ENCODE measurements around the gene PLXND1.

Gene PLXND1

DNA sequence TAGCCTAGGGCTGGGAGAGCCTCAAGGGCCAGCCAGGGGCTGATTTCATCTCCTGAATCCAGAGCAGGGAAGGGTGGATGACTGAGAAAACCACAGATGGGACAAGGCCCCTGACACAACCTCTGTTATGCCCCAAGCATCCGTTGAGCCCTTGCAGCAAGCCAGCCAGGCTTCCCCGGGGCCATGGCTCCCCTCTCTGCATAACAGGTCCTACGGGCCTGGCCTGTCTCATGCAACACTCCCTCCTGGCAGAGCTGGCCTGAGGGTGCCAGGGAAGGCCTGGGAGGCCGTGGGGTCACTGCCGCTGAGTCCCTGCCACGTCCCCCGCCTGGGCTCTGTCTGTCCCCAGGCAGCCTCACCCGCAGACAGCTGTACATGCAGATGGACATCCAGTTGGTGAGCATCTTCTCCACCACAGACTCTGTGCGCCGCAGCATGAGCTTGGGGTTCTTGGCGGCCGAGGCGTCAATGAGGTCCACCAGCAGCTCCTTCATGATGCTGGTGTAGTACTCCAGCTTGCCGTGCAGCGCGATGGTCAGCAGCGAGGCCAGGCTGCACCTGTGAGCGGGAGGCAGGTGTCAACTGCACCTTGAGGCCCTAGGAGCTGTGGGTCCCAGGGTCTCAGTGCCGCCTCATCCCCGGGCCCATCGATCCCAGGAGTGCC lies 41.4 kb downstream of the PLXND1 start:
- DNase-seq: no peak

DNA sequence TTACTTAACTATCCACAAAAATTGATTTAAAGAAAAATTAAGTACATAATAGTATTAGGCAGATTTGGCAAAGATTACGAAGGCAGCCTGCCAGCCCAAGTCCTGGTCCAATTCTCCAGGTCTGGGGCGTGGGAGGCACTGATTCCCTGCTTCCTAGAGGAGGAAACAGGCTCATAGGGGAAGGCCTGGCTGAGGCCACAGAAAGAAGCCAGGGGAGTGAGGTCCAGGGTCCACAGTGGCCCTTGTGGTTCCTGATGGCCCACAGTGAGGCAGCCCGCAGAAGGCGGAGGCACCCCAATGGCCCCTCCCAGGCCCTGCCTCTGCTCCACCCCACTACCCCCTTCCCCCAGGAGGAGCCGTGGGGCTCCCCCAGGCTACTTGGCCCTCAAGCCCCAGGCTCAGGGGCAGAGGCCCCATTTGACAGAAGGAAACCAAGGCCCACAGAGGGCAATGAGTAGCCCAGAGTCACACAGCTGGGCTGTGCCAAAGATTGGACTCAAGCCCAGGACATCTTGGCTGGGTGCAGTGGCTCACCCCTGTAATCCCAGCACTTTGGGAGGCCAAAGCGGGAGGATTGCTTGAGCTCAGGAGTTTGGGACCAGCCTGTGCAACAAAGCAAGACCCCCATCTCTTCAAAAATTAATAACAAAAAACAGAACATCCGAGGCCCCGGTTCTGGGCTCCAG lies 42.5 kb downstream of the PLXND1 start:
- no peak for DNase-seq

DNA sequence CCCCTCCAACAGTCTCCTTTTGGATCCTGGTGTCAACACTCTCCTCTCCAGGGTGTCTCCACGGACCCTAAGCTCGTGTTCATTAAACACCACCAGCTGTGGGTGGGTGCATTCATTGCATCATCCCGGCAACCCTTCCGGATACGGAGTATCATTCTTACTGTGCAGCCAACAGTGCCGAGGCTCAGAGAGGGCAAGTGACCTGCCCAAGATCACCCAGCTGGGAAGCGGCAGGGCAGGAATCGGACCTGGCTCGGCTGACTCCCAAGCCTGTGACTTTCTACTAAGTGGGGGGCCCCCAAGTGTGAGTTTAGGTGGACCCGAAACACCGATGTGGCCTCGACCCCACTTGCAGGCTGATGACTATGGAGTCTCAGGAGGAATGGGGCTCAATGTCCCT lies 43.1 kb downstream of the PLXND1 start:
- no peak for DNase-seq

DNA sequence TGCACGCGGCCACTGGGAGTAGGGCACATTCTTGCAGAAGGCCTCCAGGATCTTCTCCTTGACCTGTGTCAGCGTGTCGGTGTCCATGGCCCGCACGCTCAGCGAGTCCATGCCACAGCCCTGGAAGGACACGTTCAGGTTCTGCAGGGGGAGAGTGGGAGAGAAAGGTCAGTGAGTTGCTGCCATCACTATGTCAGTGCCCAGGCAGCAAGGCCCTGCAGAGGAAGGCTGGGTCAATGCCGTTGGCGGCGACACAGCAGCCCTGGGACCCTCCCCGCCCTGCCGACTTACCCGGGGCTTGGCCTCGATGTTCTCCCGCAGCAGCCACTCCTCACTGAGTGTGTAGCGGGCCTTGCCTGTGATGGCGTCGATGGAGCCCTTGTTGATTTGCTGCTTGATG lies 43.7 kb downstream of the PLXND1 start:
- no peak for DNase-seq

DNA sequence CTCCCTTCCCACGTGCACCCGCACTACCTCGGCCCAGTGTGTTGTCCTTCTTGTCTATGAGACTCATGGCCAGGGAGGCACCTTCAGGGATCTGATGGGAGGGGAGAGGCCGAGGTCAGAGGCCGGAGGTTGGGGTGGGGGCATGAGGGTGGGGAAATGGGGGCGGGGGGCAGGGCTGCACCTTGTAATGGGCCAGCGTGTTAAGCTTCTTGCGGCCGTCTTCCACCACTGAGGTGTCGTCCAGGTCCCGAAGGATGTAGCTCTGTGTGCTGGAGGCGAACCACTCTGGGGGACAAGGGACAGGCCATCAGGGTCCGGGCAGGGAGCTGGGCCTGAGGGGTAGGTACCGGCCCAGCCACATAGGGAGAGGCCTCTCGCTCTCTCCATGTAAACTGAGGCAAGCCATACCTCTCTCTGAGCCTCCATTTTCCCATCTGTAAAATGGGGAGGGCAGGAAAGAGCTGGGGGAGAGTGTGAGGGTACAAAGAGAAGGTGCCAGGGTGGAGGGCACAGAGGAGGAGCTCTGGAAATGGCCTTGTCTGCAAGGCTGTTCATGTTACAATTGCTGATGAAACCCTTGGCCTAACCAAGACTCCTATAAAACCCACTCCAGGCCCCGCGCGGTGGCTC lies 44.7 kb downstream of the PLXND1 start:
- DNase-seq: no peak

DNA sequence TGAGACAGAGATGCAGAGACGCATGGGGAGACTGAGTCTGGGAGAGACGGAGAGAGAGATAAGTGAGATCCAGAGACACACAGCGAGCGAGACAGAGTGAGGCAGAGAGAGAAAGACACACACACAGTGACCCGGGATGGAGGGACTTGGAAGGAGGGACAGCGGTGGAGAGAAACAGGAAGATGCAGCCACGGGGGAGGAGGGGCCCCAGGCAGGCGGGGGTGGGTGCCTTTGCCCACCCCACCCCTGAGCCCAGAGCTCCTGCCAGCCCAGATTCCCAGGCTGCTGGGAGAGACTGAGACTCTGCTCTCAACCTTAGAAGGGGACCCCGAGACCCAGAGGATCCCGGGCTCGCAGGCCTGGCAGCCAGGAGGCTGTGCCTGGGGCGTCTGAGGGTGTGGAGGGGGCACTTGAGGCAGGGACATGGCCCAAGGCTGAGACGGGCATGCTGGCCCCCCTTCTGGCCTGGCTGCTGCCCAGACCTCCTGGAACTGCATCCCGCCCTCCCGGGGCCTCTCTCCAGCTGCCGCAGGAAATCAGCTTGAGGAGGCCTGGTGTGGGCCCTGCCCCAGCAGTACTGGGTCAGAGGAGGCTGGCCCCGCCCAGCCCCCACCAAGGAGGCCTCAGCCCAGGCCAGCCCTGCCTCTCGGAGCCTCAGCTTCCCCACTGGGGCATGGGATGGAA lies 45.4 kb downstream of the PLXND1 start:
- peak in 34 of 51 donors; percentile 7 to 78 (median 48) for DNase-seq

DNA sequence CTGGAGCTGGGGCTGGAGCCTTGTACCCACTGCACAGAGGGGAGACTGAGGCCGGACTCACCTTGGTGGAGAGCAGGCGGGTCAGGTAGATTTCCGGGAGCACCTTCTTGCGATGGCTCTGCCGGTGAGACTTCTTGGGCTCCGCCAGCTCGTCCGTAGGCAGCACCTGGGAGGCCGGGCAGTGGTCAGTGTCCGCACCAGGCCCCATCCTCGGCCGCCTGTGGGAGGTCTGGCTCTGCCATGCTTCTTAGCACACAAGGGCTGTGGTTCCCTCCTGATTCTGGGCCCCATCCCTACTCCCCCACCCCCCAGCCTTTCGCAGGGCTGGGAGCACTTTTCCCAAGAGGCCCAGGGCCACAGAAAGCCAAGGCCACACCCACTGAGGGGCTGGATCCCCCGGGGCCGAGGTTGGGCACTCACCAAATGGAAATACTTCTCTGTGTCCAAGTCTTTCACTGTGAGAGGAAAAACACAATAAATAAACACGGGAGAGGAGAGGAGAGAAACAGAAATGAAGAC lies 46.1 kb downstream of the PLXND1 start:
- peak in 1 of 51 donors; percentile 18 for DNase-seq

DNA sequence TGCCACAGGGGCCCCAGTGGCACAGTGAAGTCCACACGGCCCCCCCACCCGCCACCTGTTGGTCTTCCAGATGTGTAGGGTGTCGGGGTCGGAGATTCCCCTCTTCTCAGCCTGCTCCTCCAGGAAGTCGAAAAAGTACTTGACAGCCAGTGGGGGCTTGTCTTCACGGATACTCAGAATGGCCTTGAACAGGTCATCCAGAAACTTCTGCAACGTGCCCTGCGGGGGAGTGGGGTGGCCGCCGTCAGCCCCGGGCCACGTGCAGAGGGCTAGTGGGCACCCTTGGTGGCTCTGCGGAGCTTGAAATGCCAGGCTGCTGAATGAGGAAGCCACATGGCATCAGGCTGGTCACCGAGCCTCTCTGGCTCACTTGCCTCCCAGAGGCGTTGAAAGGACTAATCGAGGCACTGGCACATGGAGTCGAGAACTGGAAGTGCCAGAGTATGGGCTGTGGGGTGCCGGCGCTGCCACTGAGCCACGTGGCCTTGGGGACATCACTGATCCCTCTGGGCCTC lies 46.9 kb downstream of the PLXND1 start:
- DNase-seq: no peak

DNA sequence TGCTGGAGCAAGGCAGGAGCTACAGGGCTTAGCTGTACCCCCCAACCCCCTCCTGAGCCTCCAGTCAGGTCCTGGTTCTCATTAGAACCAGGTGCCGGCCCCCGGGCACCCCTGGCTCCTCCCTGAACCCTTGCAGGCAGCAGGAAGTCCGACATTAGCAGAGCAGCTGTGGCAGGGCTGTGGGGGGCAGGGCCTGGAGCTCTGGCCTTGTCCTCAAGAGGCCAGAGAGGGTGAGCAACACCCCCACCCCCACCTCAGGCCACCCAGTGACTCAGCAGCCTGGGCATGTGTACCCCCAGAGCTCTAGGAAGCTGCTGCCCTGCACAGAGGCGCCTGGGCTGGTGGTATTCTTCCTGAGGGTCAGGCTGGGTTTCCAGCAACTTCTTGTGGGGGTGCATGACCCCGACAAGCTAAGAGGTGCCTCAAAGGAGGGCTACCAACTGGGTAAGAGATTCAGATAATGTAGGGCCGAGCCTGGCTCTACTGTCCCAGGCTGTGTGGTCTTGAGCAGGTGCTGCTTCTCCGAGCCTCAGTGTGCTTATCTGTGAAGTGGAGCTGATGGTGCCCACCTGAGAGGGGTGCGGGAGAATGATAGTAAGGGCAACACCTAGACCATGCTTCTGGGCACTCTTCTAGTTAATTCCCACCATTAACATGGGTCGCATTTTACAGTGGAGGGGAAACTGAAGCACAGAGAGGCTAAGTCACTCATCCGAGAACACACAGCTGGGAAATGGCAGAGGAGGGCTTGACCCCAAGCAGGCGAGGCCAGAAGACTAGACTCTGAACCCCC lies 47.5 kb downstream of the PLXND1 start:
- peak in 1 of 51 donors; percentile 14 for DNase-seq

DNA sequence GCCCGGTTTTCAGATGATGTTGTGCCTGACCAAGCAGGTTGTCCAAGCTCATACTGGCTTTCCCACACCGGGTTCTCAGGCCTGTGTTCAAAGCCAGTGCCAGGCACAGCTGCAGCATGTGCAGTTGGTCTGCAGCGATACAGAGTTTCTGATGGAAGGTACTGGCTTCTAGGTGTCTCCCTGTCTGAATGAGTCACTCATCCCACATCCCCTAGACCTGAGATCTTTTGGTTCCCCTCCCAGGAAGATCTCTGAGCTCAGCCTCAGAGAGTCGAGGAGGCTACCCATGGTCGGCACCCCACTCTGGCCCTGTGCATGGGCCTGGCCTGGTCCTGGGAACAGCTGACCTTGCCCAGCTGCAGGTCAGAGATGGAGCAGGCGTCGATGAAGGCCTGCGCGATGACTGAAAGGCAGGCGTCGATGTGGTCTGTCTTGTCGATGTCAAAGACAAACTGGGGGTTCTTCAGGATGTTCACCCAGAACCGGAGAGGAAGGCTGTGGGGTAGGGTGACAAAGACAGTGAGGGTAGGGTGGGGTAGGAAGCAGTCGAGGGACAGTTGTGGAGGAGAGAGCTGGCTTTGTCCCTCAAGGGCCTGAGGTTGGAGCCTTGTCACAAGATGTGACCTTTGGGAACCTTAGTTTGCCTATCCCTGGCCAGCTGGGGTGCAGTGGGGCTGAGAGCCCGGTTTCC lies 48.2 kb downstream of the PLXND1 start:
- DNase-seq: no peak

DNA sequence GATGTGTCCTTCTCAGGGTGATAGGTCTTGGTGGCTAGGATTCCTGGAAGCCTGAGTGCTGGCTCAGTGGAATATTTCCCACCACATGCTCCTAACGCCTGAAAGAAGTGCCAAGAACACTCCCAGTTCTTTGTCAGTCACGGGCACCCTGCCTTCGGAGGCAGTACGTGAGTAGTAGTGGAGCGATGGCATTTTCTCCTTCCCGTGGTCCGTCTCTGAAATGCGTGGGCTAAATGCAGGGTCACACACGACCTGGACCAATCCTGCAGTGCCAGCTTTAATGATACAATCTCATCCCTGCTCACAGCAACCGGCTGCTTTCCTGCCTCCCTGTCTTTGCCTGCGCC lies 49.0 kb downstream of the PLXND1 start:
- peak in 1 of 51 donors; percentile 31 for DNase-seq

DNA sequence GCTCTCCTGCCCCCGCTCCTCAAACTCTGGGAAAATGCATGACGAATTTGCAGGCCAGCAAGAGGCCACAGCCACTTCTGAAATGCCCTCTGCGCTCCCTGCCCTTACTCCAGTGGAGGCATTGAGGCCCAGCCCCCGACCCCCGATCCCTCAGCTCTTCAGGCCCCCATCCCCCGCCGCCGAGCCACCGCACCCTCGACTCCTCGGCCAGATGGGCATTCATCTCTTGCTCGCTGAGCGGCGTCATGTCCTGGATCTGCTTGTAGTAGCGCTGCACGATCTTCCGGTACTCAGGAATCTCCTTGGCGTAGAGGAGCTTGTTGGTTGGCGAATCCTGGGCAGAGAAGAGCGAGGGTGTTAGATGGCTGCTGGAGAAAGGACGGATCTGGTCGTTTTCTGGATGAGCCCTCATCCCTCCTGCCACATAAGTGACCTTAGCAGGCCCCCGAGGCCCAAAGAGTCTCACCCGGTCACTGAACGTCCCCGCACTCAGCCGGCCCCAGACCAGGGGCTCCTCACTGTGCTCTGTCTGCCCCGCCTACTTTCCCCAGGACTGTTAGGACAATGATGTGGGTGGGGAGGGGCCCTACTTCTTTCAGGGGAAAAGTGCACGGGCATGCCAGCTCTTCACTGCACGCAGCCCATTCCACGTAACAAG lies 49.5 kb downstream of the PLXND1 start:
- DNase-seq: no peak

DNA sequence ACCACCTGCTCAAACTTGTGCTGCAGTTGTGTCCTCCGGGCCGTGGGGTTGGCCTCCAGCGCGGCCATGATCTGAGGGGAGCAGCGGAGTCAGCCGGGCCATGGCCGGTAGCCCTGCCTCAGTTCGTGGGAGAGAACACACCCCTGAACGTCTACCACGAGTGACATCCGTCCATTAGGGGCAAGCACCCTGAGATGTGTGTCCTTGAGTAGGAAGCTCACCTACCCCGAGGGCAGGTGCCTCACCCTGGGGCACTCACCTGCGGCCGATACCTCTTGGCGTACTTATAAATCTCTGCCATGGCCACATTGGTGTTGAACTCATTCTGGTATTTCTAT lies 50.1 kb downstream of the PLXND1 start:
- DNase-seq: no peak

DNA sequence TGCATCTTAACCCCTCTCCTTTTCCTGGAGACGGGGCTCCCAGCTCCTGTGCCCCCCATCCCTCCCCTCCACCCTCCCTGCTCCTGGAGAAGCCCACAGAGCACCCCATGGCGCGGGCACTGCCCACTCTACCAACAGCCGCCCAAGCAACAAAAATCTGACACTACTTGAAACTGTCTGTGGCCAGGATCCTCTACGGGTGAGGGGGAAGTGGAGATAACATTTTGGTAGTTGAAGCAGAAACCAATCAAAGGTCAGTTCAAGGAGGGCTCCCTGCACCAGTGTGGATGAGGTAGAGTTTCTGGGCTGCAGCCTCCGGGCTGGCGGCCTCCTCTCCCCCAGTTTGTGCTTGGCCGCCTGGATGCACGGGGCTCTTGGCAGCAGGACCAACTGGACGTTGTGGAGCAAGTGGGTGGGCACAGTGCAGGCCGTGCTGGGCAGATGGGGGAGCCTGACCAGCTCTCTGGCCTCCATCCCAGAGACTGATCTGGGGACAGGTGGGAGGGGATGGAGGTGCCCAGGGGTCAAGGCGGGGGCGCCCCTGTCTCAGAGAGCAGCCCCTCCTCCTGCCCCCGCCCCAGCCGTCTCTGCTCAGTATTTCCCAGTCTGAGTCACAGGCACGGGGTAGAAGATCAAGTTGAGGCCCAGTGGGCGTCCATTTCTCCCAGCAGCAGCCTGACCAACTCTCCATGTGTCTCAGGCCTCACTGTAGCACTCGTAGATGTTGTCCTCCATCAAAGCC lies 50.7 kb downstream of the PLXND1 start:
- no peak for DNase-seq

DNA sequence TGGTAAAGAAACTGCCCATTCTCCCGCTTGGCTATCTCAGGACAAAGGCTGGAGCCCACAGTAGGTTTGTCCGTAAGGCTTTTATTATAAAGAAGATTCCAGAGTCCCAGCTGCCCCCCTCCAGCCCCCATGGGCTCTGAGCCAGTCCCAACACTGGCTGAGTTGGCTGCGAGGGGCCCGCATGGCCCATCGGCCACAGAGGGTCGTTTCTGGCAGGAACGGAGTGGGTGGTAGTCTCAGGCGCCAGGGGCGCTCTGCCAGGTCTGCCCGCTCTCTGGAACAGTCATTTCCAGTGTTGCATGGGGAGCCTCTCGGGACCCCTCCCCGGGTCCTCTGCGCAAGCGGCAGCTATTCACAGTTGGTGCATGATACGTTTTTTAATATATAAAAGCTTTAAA lies 51.3 kb downstream of the PLXND1 start:
- DNase-seq: no peak

DNA sequence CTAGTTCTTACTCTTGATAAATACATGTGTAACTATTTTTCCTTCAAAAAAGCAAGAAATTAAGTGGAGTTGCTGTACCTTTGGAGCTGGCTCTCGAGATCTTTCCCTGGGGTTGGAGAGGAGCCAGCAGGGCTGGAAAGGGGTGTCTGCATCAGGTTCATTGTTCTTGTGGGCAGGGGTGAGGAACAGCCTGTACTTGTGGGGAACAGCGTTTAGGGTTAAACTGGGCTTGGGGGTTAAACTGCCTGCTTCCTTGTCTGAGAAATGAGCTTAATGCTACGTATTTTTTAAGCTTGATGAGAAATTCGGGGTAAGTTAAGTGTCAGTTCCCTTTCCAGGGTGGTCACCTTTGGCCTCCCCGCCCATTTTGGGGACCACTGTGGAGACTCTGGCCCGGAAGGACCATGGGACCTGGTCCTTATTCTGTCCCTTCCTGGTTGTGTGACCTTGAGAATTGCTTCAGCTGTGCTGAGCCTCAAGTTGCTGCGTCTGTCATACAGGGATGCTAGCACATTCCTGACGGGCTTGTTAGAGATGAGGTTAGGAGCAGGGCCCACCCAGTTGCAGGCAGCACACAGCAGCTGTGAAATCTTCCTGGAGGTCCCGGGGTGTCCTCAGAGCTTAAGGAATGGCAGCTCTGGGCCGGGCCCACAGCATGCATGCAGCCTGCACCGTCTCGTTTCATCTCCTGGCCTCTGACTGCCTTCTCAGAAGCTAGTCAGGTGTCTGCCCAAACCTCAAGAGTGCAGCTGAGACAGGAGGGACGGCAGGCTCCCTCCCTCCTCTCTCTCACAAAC lies 51.9 kb downstream of the PLXND1 start:
- DNase-seq: no peak

DNA sequence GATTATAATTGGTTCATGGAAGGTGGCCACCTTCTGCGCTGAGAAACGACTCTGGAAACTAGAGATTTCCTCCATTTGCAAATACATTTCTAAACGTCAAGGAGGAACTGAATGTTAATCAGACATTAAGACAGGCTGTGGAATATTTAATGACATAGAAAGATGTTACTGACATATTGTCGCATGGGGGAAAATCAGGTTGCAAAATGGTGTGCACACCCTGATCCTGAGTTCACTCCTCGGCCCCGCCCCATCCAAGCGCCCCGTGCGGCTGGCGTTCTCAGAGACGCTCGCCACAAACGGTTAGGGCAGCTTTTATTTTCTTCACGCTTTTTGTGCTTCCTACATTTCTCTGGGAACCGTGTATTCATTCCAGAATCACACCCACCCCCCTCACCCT lies 52.8 kb downstream of the PLXND1 start:
- DNase-seq: no peak

DNA sequence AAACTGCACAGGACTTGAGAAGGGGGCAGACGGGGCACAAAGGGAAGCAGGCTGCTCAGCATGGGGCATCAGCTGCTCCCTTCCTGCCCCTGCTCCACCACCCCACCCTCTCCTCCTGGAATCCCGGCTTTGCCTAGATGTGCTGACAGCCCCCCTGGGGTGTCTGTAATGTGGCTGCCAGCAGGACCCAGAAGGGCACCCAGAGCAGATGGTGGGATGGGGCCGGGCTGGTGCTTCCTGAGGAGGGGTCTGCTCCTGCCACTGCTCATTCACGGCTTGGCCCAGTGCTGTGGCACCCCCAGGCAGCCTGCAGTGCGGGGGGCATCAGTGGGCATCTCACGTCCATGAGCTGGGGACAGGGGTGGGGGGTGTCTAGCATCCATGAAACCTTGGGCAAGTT lies 53.3 kb downstream of the PLXND1 start:
- no peak for DNase-seq
